ENCODE data around the gene GRID1. TPM values are rescaled to one million over a fixed set of nuclear protein-coding genes. Genes with fewer than 3 reads are reported as not detected.

The GRID1 gene
- total RNA-seq, 2 donors from 2014 or later = 0.27 to 0.85 TPM

DNA sequence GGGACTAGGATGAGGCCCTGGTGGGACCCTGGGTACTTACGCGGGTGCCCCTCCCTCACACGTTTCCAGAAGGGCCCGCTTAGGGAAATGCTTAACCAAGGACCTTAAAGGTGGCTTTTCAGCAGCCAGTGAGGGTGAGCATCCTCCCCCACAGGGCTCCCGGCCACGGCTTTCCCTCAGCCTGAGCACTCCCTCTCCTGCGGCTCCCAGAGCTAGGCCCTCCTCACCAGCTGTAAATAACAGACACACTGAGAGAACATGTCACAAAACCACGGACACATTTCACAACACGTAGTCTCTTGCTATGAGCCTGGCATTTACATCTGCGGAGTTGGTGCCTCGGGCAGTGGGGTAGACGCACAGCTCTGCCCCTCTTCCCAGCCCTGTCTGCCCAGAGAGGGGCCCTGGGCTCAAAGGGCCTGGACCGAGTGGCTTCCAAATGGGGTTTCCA, 25.2 kb downstream of the GRID1 start:
- DNase-seq (ENCODE audit: low spot score) = no peak
- Histone ChIP-seq H3K36me3 (no peaks in the 10 kb centered on the region), H3K4me1 (ENCODE audit: control insufficient read depth in 1 of 2, low read depth in 2 of 2) (no peaks in the 10 kb centered on the region), H3K27me3 (replicated peaks; ENCODE audit: insufficient read depth) (no peaks in the 10 kb centered on the region), H3K9me3 (no peaks in the 10 kb centered on the region), H3K4me3 (no peak overlapping the region), H3K27ac (no peak overlapping the region)
- no peak for ATAC-seq (ENCODE audit: insufficient number of reproducible peaks, low FRiP score, low read depth)
- TF ChIP-seq, protein P1, sequence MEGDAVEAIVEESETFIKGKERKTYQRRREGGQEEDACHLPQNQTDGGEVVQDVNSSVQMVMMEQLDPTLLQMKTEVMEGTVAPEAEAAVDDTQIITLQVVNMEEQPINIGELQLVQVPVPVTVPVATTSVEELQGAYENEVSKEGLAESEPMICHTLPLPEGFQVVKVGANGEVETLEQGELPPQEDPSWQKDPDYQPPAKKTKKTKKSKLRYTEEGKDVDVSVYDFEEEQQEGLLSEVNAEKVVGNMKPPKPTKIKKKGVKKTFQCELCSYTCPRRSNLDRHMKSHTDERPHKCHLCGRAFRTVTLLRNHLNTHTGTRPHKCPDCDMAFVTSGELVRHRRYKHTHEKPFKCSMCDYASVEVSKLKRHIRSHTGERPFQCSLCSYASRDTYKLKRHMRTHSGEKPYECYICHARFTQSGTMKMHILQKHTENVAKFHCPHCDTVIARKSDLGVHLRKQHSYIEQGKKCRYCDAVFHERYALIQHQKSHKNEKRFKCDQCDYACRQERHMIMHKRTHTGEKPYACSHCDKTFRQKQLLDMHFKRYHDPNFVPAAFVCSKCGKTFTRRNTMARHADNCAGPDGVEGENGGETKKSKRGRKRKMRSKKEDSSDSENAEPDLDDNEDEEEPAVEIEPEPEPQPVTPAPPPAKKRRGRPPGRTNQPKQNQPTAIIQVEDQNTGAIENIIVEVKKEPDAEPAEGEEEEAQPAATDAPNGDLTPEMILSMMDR (IDR thresholded peaks at IDR 0.05) = no peak

DNA sequence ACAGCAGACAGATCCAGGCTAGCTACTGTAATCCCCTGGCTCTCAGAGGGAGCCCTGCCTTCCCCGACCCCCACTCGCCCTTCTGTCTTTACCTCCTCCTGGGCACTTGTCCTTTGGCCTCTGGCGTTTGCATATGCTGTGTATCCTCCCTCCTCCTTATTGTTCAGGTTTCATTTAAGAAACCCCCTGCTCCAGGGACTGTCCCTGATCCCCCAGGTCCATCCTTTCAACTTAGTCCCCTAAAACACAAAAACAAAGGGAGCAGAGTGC, 25.7 kb downstream of the GRID1 start:
- Histone ChIP-seq H3K9me3 (no peaks in the 10 kb centered on the region), H3K27ac (no peak overlapping the region), H3K4me3 (no peak overlapping the region), H3K27me3 (replicated peaks; ENCODE audit: insufficient read depth) (no peaks in the 10 kb centered on the region), H3K36me3 (no peaks in the 10 kb centered on the region), H3K4me1 (ENCODE audit: control insufficient read depth in 1 of 2, low read depth in 2 of 2) (no peaks in the 10 kb centered on the region)
- TF ChIP-seq, protein P1 (IDR thresholded peaks at IDR 0.05) = no peak
- ATAC-seq (ENCODE audit: insufficient number of reproducible peaks, low FRiP score, low read depth) (no peak), DNase-seq (ENCODE audit: low spot score) (no peak)

DNA sequence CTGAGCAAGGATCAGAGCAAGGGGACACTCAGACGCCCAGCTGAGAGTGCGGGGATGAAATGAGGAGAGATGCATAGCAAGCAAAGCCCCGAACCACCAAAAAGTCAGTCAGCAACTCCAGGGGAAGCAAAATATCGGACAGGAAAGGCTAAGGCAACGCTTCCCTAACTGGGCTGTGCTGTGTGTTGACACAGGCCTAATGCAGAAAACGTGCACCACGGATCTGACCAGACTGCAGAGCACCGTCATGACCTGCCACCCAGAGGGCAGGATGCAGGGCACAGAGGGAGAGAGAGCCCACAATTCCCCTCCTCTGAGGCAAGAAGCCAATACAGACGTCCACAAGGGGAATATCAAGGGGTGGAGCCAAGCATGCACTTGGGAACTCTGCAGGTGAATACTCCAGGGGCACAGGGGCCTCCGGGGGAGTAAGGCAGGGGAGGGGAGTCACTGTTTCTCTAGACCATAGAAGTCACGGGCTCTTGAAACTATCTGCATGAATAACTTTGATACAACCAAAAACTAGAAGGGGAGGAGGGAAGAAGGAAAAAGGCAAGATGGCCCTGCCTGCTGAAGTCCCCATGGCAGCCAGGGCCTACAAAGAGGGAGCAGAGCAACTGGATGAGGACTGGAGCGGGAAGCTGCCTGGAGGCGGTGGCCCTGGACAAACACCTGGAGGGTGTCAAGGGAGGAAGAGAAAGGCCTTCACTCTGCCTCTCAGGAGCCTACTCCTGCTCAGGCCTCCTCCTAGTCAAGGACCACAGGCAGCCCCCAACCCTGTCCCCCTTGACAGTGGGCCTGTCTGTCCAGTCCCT, 26.2 kb downstream of the GRID1 start:
- DNase-seq (ENCODE audit: low spot score) (no peak), ATAC-seq (ENCODE audit: insufficient number of reproducible peaks, low FRiP score, low read depth) (no peak)
- Histone ChIP-seq H3K9me3 (no peaks in the 10 kb centered on the region), H3K27ac (no peak overlapping the region), H3K27me3 (replicated peaks; ENCODE audit: insufficient read depth) (no peaks in the 10 kb centered on the region), H3K36me3 (no peaks in the 10 kb centered on the region), H3K4me1 (ENCODE audit: control insufficient read depth in 1 of 2, low read depth in 2 of 2) (no peaks in the 10 kb centered on the region), H3K4me3 (no peak overlapping the region)
- TF ChIP-seq, protein P1 (IDR thresholded peaks at IDR 0.05) = no peak

DNA sequence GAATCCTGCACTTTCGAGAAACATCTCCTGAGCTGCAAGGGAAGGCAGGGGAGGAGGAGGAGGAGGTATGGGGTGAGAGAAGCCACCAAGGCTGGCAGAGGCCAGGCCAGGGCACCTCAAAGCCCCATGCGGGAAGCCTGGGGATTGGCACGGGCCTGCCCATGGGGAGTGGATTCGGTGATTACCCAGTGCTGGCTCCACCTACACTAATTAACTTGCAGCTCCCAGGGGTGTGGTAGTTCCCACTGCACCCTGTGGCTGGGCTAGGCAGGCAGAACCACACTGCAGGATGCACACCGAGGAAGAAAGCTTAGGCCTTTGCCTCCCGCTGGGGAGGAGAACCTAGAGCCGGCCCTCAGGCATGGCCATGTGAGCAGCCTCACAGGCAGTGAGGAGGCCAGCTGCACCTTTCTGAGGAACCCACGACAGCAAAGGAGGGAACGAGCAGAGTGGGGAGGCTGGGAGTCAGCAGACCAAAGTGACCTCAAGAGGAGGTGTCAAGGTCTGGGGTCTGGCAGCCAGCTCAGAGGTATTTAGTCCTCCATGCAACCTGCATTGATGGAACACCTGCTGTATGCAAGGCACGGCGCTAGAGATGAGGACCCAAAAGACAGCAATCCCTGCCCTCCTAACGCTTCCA, 27.2 kb downstream of the GRID1 start:
- DNase-seq (ENCODE audit: low spot score) (no peak), ATAC-seq (ENCODE audit: insufficient number of reproducible peaks, low FRiP score, low read depth) (no peak)
- Histone ChIP-seq H3K27ac (no peak overlapping the region), H3K27me3 (replicated peaks; ENCODE audit: insufficient read depth) (no peaks in the 10 kb centered on the region), H3K4me3 (no peak overlapping the region), H3K9me3 (no peaks in the 10 kb centered on the region), H3K36me3 (no peaks in the 10 kb centered on the region), H3K4me1 (ENCODE audit: control insufficient read depth in 1 of 2, low read depth in 2 of 2) (no peaks in the 10 kb centered on the region)
- TF ChIP-seq, protein P1 (IDR thresholded peaks at IDR 0.05) = no peak

DNA sequence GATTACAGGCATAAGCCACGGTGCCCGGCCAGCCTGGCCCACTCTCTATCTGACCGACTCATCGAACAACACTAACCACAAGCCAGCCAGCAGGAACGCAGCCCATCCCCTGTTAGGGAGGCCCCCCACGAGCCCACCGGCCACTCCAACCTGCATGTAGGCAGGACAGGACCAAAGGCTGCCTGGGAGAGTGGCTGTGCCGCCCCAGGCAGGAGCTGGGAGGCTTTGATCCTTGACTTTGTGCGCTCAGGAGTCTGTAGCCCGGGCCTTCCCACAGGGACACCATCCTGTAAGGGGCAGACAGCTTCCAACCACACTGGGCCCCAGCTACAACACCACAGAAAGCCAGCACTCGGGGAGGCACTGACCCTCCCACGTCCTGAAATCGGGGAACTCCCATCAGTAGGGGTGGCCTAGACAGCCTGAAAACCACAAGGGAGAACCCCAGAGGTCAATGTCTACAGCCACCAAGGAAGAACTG, 29.4 kb downstream of the GRID1 start:
- ATAC-seq (ENCODE audit: insufficient number of reproducible peaks, low FRiP score, low read depth) (no peak), DNase-seq (ENCODE audit: low spot score) (no peak)
- Histone ChIP-seq H3K27ac (no peak overlapping the region), H3K9me3 (no peaks in the 10 kb centered on the region), H3K4me3 (no peak overlapping the region), H3K36me3 (no peaks in the 10 kb centered on the region), H3K27me3 (replicated peaks; ENCODE audit: insufficient read depth) (no peaks in the 10 kb centered on the region), H3K4me1 (ENCODE audit: control insufficient read depth in 1 of 2, low read depth in 2 of 2) (no peaks in the 10 kb centered on the region)
- TF ChIP-seq, protein P1 (IDR thresholded peaks at IDR 0.05) = no peak
